ENCODE data around the gene WFIKKN1. TPM values are rescaled to one million over a fixed set of nuclear protein-coding genes. Genes with fewer than 3 reads are reported as not detected.

The WFIKKN1 gene
- total RNA-seq, 1 experiment from 2014 or later = 0.11 TPM

DNA sequence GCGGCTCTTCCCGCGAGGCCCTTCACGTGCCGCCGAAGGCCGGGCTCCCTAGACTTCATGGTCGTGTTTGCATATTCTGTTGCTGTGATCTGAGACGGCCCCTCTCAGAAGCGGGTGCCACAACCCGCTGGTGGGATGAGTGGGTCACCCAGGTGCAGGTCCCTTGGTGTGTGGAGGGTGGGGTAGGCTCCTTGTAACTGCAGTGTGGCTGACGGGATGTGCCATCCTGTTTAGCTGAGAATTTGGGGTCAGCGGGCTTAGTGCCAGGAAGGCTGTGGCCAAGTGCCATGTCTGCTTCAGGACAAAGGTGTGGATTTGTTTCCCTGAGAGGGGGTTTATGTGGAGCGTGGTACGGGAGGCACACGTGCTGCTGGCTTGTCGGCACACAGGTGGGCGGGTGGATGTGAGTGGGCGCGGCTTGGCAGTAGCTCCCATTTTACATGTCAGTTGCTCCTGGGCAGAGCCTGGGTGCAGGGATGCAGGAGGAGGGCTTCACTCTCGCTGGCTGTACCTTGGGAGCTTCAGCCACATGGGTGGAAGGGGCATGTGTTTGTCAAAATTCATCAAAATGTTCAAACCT lies 9.2 kb upstream of the WFIKKN1 start:
- ATAC-seq (no peak), DNase-seq (no peak)
- Histone ChIP-seq H3K9ac (ENCODE audit: low read length) (no peak overlapping the region), H3K9me2 (replicated peaks; ENCODE audit: low read length) (no peaks in the 10 kb centered on the region), H3K9me3 (ENCODE audit: low read length) (no peaks in the 10 kb centered on the region), H3K27ac (ENCODE audit: low read length) (peak overlapping the region; percentile 13; the same call in 1 of the 2 replicates), H3K4me1 (ENCODE audit: insufficient read depth, low read length) (peaks cover 21% of the 10 kb centered on the region), H2AFZ (ENCODE audit: low read length) (no peak overlapping the region), H3K36me3 (ENCODE audit: low read depth, low read length) (no peaks in the 10 kb centered on the region), H3K79me2 (ENCODE audit: low read length) (0 out of 2 replicates have a peak, but pooled peaks cover 3% of the 10 kb centered on the region), H3K27me3 (ENCODE audit: low read length) (no peaks in the 10 kb centered on the region), H4K20me1 (ENCODE audit: low read length) (no peaks in the 10 kb centered on the region), H3F3A (ENCODE audit: low read length, unreplicated experiment) (no peaks in the 10 kb centered on the region), H3K4me2 (ENCODE audit: low read length) (peak overlapping the region; percentile 72), H3K4me3 (ENCODE audit: low read length) (0 out of 2 replicates have a peak overlapping the region, but pooled peaks have one; percentile 3)
- ChIA-PET POLR2A (ENCODE audit: unreplicated experiment) (no interaction called here), CTCF (no interaction called here)
- intact Hi-C loops (cut with micrococcal nuclease) = no loop called here
- no TSS peak for BruUV-seq (replicated peaks)
- TF ChIP-seq EZH2phosphoT487 (IDR thresholded peaks at IDR 0.05; ENCODE audit: borderline replicate concordance, low read length) (no peak), EZH2 (IDR thresholded peaks at IDR 0.05; ENCODE audit: low read length, unreplicated experiment) (no peak), CTCF (conservative IDR thresholded peaks at IDR 0.05; ENCODE audit: low read depth, low read length) (no peak)

- peaks cover 31% of the 10 kb centered on the region for H3K4me1 ChIP-seq (ENCODE audit: insufficient read depth, low read length)
- ATAC-seq (no peak), DNase-seq (no peak)
- ChIA-PET POLR2A (ENCODE audit: unreplicated experiment) (no interaction called here), CTCF (no interaction called here)
- H3K9me2 ChIP-seq (replicated peaks; ENCODE audit: low read length) = no peaks in the 10 kb centered on the region
- no peak overlapping the region for H2AFZ ChIP-seq (ENCODE audit: low read length)
- TF ChIP-seq CTCF (conservative IDR thresholded peaks at IDR 0.05; ENCODE audit: low read depth, low read length) (no peak), EZH2 (IDR thresholded peaks at IDR 0.05; ENCODE audit: low read length, unreplicated experiment) (no peak), EZH2phosphoT487 (IDR thresholded peaks at IDR 0.05; ENCODE audit: borderline replicate concordance, low read length) (no peak)
- no peak overlapping the region for H3K4me3 ChIP-seq (ENCODE audit: low read length)
- H3K9ac ChIP-seq (ENCODE audit: low read length) = no peak overlapping the region
- intact Hi-C loops (cut with micrococcal nuclease) = no loop called here
- no peaks in the 10 kb centered on the region for H4K20me1 ChIP-seq (ENCODE audit: low read length)
- BruUV-seq (replicated peaks) = no TSS peak
- 0 out of 2 replicates have a peak, but pooled peaks cover 3% of the 10 kb centered on the region for H3K79me2 ChIP-seq (ENCODE audit: low read length)
- H3K27ac ChIP-seq (ENCODE audit: low read length) = no peak overlapping the region
- peak overlapping the region; percentile 72; the same call in 1 of the 2 replicates for H3K4me2 ChIP-seq (ENCODE audit: low read length)
- H3K27me3 ChIP-seq (ENCODE audit: low read length) = no peaks in the 10 kb centered on the region
- H3K9me3 ChIP-seq (ENCODE audit: low read length) = no peaks in the 10 kb centered on the region
- no peaks in the 10 kb centered on the region for H3F3A ChIP-seq (ENCODE audit: low read length, unreplicated experiment)
- no peaks in the 10 kb centered on the region for H3K36me3 ChIP-seq (ENCODE audit: low read depth, low read length)
Measured at GRCh38 chr16:622920-623280, 7.9 kb upstream of the WFIKKN1 start.

- Histone ChIP-seq H3K4me1 (ENCODE audit: insufficient read depth, low read length) (peaks cover 31% of the 10 kb centered on the region), H3K4me2 (ENCODE audit: low read length) (no peak overlapping the region), H4K20me1 (ENCODE audit: low read length) (no peaks in the 10 kb centered on the region), H2AFZ (ENCODE audit: low read length) (no peak overlapping the region), H3K79me2 (ENCODE audit: low read length) (0 out of 2 replicates have a peak, but pooled peaks cover 3% of the 10 kb centered on the region), H3K4me3 (ENCODE audit: low read length) (no peak overlapping the region), H3K9ac (ENCODE audit: low read length) (no peak overlapping the region), H3K27me3 (ENCODE audit: low read length) (no peaks in the 10 kb centered on the region), H3F3A (ENCODE audit: low read length, unreplicated experiment) (no peaks in the 10 kb centered on the region), H3K9me3 (ENCODE audit: low read length) (no peaks in the 10 kb centered on the region), H3K36me3 (ENCODE audit: low read depth, low read length) (no peaks in the 10 kb centered on the region), H3K27ac (ENCODE audit: low read length) (no peak overlapping the region), H3K9me2 (replicated peaks; ENCODE audit: low read length) (no peaks in the 10 kb centered on the region)
- TF ChIP-seq CTCF (conservative IDR thresholded peaks at IDR 0.05; ENCODE audit: low read depth, low read length) = no peak
- no peak for TF ChIP-seq EZH2phosphoT487 (IDR thresholded peaks at IDR 0.05; ENCODE audit: borderline replicate concordance, low read length)
- CTCF ChIA-PET = no interaction called here
- intact Hi-C loops (cut with micrococcal nuclease) = no loop called here
- BruUV-seq (replicated peaks) = no TSS peak
- POLR2A ChIA-PET (ENCODE audit: unreplicated experiment) = no interaction called here
- DNase-seq (no peak), ATAC-seq (no peak)
Measured at GRCh38 chr16:624526-625070, 6.2 kb upstream of the WFIKKN1 start.
